ENCODE results near the gene OS9. TPM values are rescaled to one million over a fixed set of nuclear protein-coding genes. Genes with fewer than 3 reads are reported as not detected.

OS9 gene
- total and polyA plus RNA-seq, 2 of the 4 experiments (the other 2 are of a cell fraction), result 159 to 272 TPM

DNA sequence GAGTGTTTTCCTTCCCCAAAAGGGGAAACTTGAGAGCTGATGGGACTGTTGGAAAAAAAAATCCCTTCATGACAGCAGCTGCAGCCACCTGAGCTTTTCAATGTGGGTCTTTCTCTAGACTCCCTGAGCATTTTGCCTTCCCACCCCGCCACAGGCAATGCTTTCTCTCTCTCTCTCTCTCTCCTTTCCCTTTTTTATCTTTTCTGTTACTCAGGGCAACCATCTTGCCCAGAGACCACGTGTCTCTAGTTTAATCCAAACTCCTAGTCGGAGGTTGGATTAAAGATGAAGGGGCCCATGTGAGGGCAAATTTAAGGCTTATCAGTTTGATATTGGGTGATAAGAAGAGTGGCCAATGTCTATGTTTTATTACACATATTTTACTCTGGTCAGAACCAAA is 35.0 kb upstream of the OS9 start:
- no peak overlapping the region for H3K14ac ChIP-seq (replicated peaks; ENCODE audit: low read depth, low read length)
- no peak overlapping the region for H2BK120ac ChIP-seq (ENCODE audit: low read depth, low read length)
- H2BK5ac ChIP-seq (ENCODE audit: low read depth, low read length, poor library complexity, severe bottlenecking), result no peak overlapping the region
- H3K9me1 ChIP-seq (ENCODE audit: insufficient read depth, low read length), result no peaks in the 10 kb centered on the region
- H2AK9ac ChIP-seq (replicated peaks; ENCODE audit: low read depth, low read length, poor library complexity), result no peak overlapping the region
- H3K9ac ChIP-seq (ENCODE audit: low read depth, low read length), result no peak overlapping the region
- intact Hi-C loops (cut with micrococcal nuclease), result no loop called here
- H3K36me3 ChIP-seq (ENCODE audit: control insufficient read depth, insufficient read depth, low read length), result no peaks in the 10 kb centered on the region
- H3K27ac ChIP-seq (ENCODE audit: insufficient read depth, low read length), result no peak overlapping the region
- WGBS, 2 experiments (ENCODE audit: extremely low coverage in 2 of 2, insufficient read length in 1 of 2), result no CpG with 5 or more reads among the region's 3 CpGs
- H2BK20ac ChIP-seq (ENCODE audit: low read depth, low read length), result no peak overlapping the region
- H3K23ac ChIP-seq (ENCODE audit: low read depth, low read length), result no peak overlapping the region
- dilution Hi-C loops (cut with HindIII; ENCODE audit: low sequenced_read_pairs, unreplicated experiment), result loop anchor here (25.0 kb wide), 1 partner anchor 97 kb away; the partner anchor contains the start of gene KIF5A
- no peak overlapping the region for H2AK5ac ChIP-seq (ENCODE audit: low read depth, low read length)
- ChIA-PET CTCF (no interaction called here), POLR2A (ENCODE audit: unreplicated experiment) (no interaction called here)
- no peak overlapping the region for H4K5ac ChIP-seq (ENCODE audit: low read depth, low read length)
- no peak overlapping the region for H3K4me2 ChIP-seq (ENCODE audit: low read depth, low read length)
- H3K18ac ChIP-seq (ENCODE audit: low read depth, low read length), result no peak overlapping the region
- peaks cover 6% of the 10 kb centered on the region; the same call in 1 of the 2 replicates for H3K9me3 ChIP-seq (ENCODE audit: control insufficient read depth, insufficient read depth, low read length)
- H2BK15ac ChIP-seq (ENCODE audit: low read depth, low read length), result no peak overlapping the region
- H4K20me1 ChIP-seq (ENCODE audit: insufficient read depth, low read length), result no peaks in the 10 kb centered on the region
- in situ Hi-C loops (cut with MboI; ENCODE audit: low sequenced_read_pairs), result no loop called here
- H3K27me3 ChIP-seq (ENCODE audit: control insufficient read depth, insufficient read depth, low read length), result peaks cover 5% of the 10 kb centered on the region; the same call in 1 of the 2 replicates
- no peak overlapping the region for H3K56ac ChIP-seq (ENCODE audit: extremely low read depth, insufficient read depth, low read length)
- no peak for ATAC-seq (ENCODE audit: low read depth)
- H3K79me1 ChIP-seq (ENCODE audit: low read depth in 1 of 2, low read length in 2 of 2), result no peaks in the 10 kb centered on the region
- TF ChIP-seq CHD1 (IDR thresholded peaks at IDR 0.05; ENCODE audit: low read depth, low read length), result no peak
- no peak for TF ChIP-seq POLR2A (IDR thresholded peaks at IDR 0.05; ENCODE audit: low read depth, low read length)
- TF ChIP-seq USF2 (IDR thresholded peaks at IDR 0.05; ENCODE audit: low read depth, low read length), result no peak
- TF ChIP-seq RFX5 (IDR thresholded peaks at IDR 0.05; ENCODE audit: low read depth, low read length), result no peak
- no peak for TF ChIP-seq CEBPB (IDR thresholded peaks at IDR 0.05; ENCODE audit: low read depth, low read length)
- TF ChIP-seq MAZ (IDR thresholded peaks at IDR 0.05; ENCODE audit: borderline replicate concordance, low read depth, low read length), result no peak
- TF ChIP-seq RAD21 (IDR thresholded peaks at IDR 0.05; ENCODE audit: low read length), result no peak
- no peak for TF ChIP-seq NFE2L2 (IDR thresholded peaks at IDR 0.05; ENCODE audit: low read depth, low read length)
- TF ChIP-seq, protein P1, sequence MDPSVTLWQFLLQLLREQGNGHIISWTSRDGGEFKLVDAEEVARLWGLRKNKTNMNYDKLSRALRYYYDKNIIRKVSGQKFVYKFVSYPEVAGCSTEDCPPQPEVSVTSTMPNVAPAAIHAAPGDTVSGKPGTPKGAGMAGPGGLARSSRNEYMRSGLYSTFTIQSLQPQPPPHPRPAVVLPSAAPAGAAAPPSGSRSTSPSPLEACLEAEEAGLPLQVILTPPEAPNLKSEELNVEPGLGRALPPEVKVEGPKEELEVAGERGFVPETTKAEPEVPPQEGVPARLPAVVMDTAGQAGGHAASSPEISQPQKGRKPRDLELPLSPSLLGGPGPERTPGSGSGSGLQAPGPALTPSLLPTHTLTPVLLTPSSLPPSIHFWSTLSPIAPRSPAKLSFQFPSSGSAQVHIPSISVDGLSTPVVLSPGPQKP (IDR thresholded peaks at IDR 0.05; ENCODE audit: borderline replicate concordance, low read depth, low read length), result no peak
- TF ChIP-seq MXI1 (IDR thresholded peaks at IDR 0.05; ENCODE audit: borderline replicate concordance, low read depth, low read length), result no peak
- no peak for TF ChIP-seq CTCF (conservative IDR thresholded peaks at IDR 0.05; ENCODE audit: low read depth, low read length)
- TF ChIP-seq FOS (IDR thresholded peaks at IDR 0.05; ENCODE audit: low read depth, low read length), result no peak
- TF ChIP-seq SMC3 (IDR thresholded peaks at IDR 0.05; ENCODE audit: low read depth, low read length), result no peak
- no peak for TF ChIP-seq BHLHE40 (IDR thresholded peaks at IDR 0.05; ENCODE audit: low read depth, low read length)
- no peak for TF ChIP-seq MAFK (IDR thresholded peaks at IDR 0.05; ENCODE audit: low read depth, low read length)
- H4K8ac ChIP-seq (ENCODE audit: low read depth in 2 of 2, low read length in 2 of 2), result no peak overlapping the region
- no TSS peak for BruUV-seq (replicated peaks)
- no peak overlapping the region for H3K4ac ChIP-seq (ENCODE audit: low read depth, low read length)
- H4K91ac ChIP-seq (ENCODE audit: insufficient read depth, low read depth, low read length), result no peak overlapping the region
- no peaks in the 10 kb centered on the region for H3K4me1 ChIP-seq (ENCODE audit: control insufficient read depth, insufficient read depth, low read length)
- no peak overlapping the region for H2AFZ ChIP-seq (replicated peaks; ENCODE audit: low read length, poor library complexity)
- no peak for DNase-seq
- H3K4me3 ChIP-seq (ENCODE audit: insufficient read depth, low read depth, low read length), result no peak overlapping the region

All from IMR-90 (cell line).